ENCODE results near the gene MAP6. TPM values are rescaled to one million over a fixed set of nuclear protein-coding genes. Genes with fewer than 3 reads are reported as not detected.

MAP6 gene
- total and polyA plus RNA-seq, 2 of the 13 experiments (the other 11 are each of a cell fraction or from before 2014, with no cell fraction given) = 0.04 TPM; not detected in 1

DNA sequence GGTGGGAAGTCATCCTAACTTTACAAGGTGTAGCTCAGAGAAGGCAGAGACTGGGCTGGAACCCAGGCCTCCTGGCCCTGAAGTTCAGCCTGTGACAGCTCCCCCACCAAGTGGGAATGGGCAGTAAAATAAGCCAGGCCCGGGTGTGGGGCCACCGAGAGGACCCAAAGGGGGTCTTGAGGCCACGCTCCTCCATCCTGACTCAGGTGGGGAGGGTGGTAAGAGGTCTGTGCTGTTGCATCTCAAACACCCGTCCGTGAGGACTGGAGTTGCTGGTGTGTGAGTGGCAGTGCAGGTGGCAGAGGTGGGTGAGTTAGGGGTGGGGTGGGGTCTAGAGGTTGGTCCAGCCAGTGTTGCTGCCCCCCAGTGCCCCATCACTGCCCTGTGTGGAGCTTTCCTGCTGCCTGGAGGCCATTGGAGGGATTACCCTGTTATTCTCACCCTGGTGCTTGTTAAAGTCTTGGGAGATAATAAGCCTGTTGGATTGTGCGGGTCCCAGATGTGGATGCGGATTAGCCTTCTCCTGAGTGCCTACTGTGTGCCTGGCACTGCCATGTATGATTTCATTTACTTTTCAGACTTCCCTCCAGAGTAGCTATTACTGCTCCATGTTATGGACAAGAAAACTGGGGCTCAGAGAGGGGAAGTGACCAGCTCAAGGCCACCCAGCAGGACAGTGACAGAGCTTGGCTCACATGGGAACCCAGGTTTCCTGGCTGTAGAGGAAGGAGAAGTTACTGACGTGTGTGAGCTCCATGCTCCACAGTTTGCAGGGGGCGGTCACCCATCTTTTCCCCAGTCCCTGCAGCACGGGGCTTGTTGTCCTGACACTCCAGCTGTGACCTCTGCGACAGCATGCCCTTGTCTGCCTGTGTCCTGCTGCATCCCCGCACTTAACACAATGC is 93.9 kb downstream of the MAP6 start (continued):
- no peak for TF ChIP-seq ZNF501 (CRISPR knock-in tag; IDR thresholded peaks at IDR 0.05)
- no peak for TF ChIP-seq ZNF556 (CRISPR knock-in tag; IDR thresholded peaks at IDR 0.05; ENCODE audit: borderline replicate concordance)
- TF ChIP-seq, protein P1, sequence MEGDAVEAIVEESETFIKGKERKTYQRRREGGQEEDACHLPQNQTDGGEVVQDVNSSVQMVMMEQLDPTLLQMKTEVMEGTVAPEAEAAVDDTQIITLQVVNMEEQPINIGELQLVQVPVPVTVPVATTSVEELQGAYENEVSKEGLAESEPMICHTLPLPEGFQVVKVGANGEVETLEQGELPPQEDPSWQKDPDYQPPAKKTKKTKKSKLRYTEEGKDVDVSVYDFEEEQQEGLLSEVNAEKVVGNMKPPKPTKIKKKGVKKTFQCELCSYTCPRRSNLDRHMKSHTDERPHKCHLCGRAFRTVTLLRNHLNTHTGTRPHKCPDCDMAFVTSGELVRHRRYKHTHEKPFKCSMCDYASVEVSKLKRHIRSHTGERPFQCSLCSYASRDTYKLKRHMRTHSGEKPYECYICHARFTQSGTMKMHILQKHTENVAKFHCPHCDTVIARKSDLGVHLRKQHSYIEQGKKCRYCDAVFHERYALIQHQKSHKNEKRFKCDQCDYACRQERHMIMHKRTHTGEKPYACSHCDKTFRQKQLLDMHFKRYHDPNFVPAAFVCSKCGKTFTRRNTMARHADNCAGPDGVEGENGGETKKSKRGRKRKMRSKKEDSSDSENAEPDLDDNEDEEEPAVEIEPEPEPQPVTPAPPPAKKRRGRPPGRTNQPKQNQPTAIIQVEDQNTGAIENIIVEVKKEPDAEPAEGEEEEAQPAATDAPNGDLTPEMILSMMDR (CRISPR knock-in tag; IDR thresholded peaks at IDR 0.05) = peak; percentile 34; the same call in 1 of the 2 replicates
- TF ChIP-seq ZNF605 (CRISPR knock-in tag; IDR thresholded peaks at IDR 0.05) = no peak
- TF ChIP-seq ZNF274 (CRISPR knock-in tag; IDR thresholded peaks at IDR 0.05) = no peak
- TF ChIP-seq PAF1 (CRISPR knock-in tag; IDR thresholded peaks at IDR 0.05) = no peak
- TF ChIP-seq THYN1 (CRISPR knock-in tag; IDR thresholded peaks at IDR 0.05; ENCODE audit: borderline replicate concordance, low read depth) = no peak
- TF ChIP-seq, protein P2, sequence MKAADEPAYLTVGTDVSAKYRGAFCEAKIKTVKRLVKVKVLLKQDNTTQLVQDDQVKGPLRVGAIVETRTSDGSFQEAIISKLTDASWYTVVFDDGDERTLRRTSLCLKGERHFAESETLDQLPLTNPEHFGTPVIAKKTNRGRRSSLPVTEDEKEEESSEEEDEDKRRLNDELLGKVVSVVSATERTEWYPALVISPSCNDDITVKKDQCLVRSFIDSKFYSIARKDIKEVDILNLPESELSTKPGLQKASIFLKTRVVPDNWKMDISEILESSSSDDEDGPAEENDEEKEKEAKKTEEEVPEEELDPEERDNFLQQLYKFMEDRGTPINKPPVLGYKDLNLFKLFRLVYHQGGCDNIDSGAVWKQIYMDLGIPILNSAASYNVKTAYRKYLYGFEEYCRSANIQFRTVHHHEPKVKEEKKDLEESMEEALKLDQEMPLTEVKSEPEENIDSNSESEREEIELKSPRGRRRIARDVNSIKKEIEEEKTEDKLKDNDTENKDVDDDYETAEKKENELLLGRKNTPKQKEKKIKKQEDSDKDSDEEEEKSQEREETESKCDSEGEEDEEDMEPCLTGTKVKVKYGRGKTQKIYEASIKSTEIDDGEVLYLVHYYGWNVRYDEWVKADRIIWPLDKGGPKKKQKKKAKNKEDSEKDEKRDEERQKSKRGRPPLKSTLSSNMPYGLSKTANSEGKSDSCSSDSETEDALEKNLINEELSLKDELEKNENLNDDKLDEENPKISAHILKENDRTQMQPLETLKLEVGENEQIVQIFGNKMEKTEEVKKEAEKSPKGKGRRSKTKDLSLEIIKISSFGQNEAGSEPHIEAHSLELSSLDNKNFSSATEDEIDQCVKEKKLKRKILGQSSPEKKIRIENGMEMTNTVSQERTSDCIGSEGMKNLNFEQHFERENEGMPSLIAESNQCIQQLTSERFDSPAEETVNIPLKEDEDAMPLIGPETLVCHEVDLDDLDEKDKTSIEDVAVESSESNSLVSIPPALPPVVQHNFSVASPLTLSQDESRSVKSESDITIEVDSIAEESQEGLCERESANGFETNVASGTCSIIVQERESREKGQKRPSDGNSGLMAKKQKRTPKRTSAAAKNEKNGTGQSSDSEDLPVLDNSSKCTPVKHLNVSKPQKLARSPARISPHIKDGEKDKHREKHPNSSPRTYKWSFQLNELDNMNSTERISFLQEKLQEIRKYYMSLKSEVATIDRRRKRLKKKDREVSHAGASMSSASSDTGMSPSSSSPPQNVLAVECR (CRISPR knock-in tag; IDR thresholded peaks at IDR 0.05; ENCODE audit: borderline replicate concordance) = no peak
